GM10248 (cell line): Measurements from ENCODE around the gene SOD1.
"Not testable (repeated sequence)": the region's sequence is repeated elsewhere in the genome, so short reads cannot be mapped to it uniquely, and the experiment has no call there.

Experiments used
- CTCF ChIA-PET: fragments of 300-600 bp; sonication (Branson Sonifier 250); formaldehyde crosslinking; extraction: SDS; loops from one replicate; lab custom pipeline; 2021; ENCODE audit warnings: antibody characterized with exemption; lab: Yijun Ruan, JAX
- POLR2A ChIA-PET: fragments of 350-650 bp; sonication (Branson Sonifier 250); formaldehyde crosslinking; extraction: SDS; loops from one replicate; lab custom pipeline; 2020; ENCODE audit warnings: antibody characterized with exemption; lab: Yijun Ruan, JAX
- DNase-seq: peaks from one replicate; pipeline ENCODE4 v3.0.0; 2012; ENCODE audit errors: extremely low spot score
- CTCF ChIP-seq: IDR thresholded peaks from 2 replicates; pipeline ENCODE4 v1.5.1; 2012; ENCODE audit warnings: mild to moderate bottlenecking, low read depth; ENCODE audit errors: extremely low read depth, missing control alignments, control extremely low read depth

The SOD1 gene

GRCh38 chr21:31622397-31622796 lies 37.1 kb upstream of the SOD1 start:
- no peak for DNase-seq
- ChIA-PET POLR2A (no interaction called here), CTCF (interaction anchor here (1.8 to 2.4 kb wide), 2 partner anchors 9 to 12 kb away, joined by 6 to 8 read pairs; no protein-coding TSS in a partner anchor)
- TF ChIP-seq CTCF: no peak

- TF ChIP-seq CTCF: peak; percentile 39
- CTCF ChIA-PET: interaction anchor here (1.4 to 2.4 kb wide), 4 partner anchors 10 to 21 kb away, joined by 4 to 8 read pairs (median 5); no protein-coding TSS in a partner anchor
- POLR2A ChIA-PET: interaction anchor here (1.0 kb wide), 1 partner anchor 45 kb away, joined by 3 read pairs; no protein-coding TSS in a partner anchor
- peak; percentile 41 for DNase-seq
Observed at GRCh38 chr21:31623664-31624063, 35.8 kb upstream of the SOD1 start.

- no peak for TF ChIP-seq CTCF
- ChIA-PET CTCF (interaction anchor here (1.4 to 2.4 kb wide), 4 partner anchors 10 to 21 kb away, joined by 4 to 8 read pairs (median 5); no protein-coding TSS in a partner anchor), POLR2A (interaction anchor here (1.0 kb wide), 1 partner anchor 45 kb away, joined by 3 read pairs; no protein-coding TSS in a partner anchor)
- no peak for DNase-seq
Observed at GRCh38 chr21:31624181-31624580, 35.3 kb upstream of the SOD1 start.

GRCh38 chr21:31624961-31625491 lies 34.5 kb upstream of the SOD1 start:
- ChIA-PET POLR2A (no interaction called here), CTCF (no interaction called here)
- TF ChIP-seq CTCF: no peak
- DNase-seq: no peak

GRCh38 chr21:31629972-31630711 lies 29.4 kb upstream of the SOD1 start:
- ChIA-PET CTCF (interaction anchor here (1.2 kb wide), 1 partner anchor 25 kb away, joined by 4 read pairs; no protein-coding TSS in a partner anchor), POLR2A (no interaction called here)
- TF ChIP-seq CTCF: no peak
- DNase-seq: no peak

GRCh38 chr21:31631881-31632280 lies 27.6 kb upstream of the SOD1 start:
- CTCF ChIA-PET, POLR2A ChIA-PET: not testable (repeated sequence)

GRCh38 chr21:31634993-31635392 lies 24.5 kb upstream of the SOD1 start:
- POLR2A ChIA-PET: no interaction called here
- no peak for TF ChIP-seq CTCF
- DNase-seq: no peak
- CTCF ChIA-PET: interaction anchor here (0.9 kb wide), 1 partner anchor 11 kb away, joined by 4 read pairs; no protein-coding TSS in a partner anchor

More at GRCh38 chr21:31631881-31632280, 27.6 kb upstream of the SOD1 start:
- not testable (repeated sequence) for DNase-seq
